ENCODE results near the gene KLHL41.
"Not testable (repeated sequence)": the region's sequence is repeated elsewhere in the genome, so short reads cannot be mapped to it uniquely, and the experiment has no call there.

Gene KLHL41

GRCh38 chr2:169509955-169510354 is 453 bp downstream of the KLHL41 start:
- DNase-seq (ENCODE audit: low read depth, low spot score): no peak

GRCh38 chr2:169510496-169510895 is 994 bp downstream of the KLHL41 start:
- no peak for DNase-seq (ENCODE audit: low read depth, low spot score)

GRCh38 chr2:169511818-169512217 is 2.3 kb downstream of the KLHL41 start:
- no peak for DNase-seq (ENCODE audit: low read depth, low spot score)

GRCh38 chr2:169512525-169512924 is 3.0 kb downstream of the KLHL41 start:
- DNase-seq (ENCODE audit: low read depth, low spot score): no peak

GRCh38 chr2:169513094-169513493 is 3.6 kb downstream of the KLHL41 start:
- DNase-seq (ENCODE audit: low read depth, low spot score): no peak

GRCh38 chr2:169513926-169514325 is 4.4 kb downstream of the KLHL41 start:
- no peak for DNase-seq (ENCODE audit: low read depth, low spot score)

GRCh38 chr2:169514758-169515157 is 5.3 kb downstream of the KLHL41 start:
- DNase-seq (ENCODE audit: low read depth, low spot score): not testable (repeated sequence)

- not testable (repeated sequence) for DNase-seq (ENCODE audit: low read depth, low spot score)
These were observed 7.0 kb downstream of the KLHL41 start for GRCh38 chr2:169516488-169516995.

- DNase-seq (ENCODE audit: low read depth, low spot score): no peak
These were observed 11.4 kb downstream of the KLHL41 start for GRCh38 chr2:169520896-169521295.

- no peak for DNase-seq (ENCODE audit: low read depth, low spot score)
These were observed 14.2 kb downstream of the KLHL41 start for GRCh38 chr2:169523681-169524080.

GRCh38 chr2:169525434-169525833 is 15.9 kb downstream of the KLHL41 start:
- DNase-seq (ENCODE audit: low read depth, low spot score): no peak

GRCh38 chr2:169526451-169526850 is 16.9 kb downstream of the KLHL41 start:
- DNase-seq (ENCODE audit: low read depth, low spot score): no peak

- peak; percentile 72 for DNase-seq (ENCODE audit: low read depth, low spot score)
These were observed 18.8 kb downstream of the KLHL41 start for GRCh38 chr2:169528271-169528701.

- DNase-seq (ENCODE audit: low read depth, low spot score): not testable (repeated sequence)
These were observed 30.0 kb downstream of the KLHL41 start for GRCh38 chr2:169539460-169539859.

GRCh38 chr2:169540146-169540545 is 30.6 kb downstream of the KLHL41 start:
- DNase-seq (ENCODE audit: low read depth, low spot score): no peak

GRCh38 chr2:169542433-169542832 is 32.9 kb downstream of the KLHL41 start:
- DNase-seq (ENCODE audit: low read depth, low spot score): no peak

GRCh38 chr2:169546756-169547155 is 37.3 kb downstream of the KLHL41 start:
- DNase-seq (ENCODE audit: low read depth, low spot score): no peak

GRCh38 chr2:169561364-169561763 is 51.9 kb downstream of the KLHL41 start:
- no peak for DNase-seq (ENCODE audit: low read depth, low spot score)

- DNase-seq (ENCODE audit: low read depth, low spot score): not testable (repeated sequence)
These were observed 52.6 kb downstream of the KLHL41 start for GRCh38 chr2:169562084-169562483.

- DNase-seq (ENCODE audit: low read depth, low spot score): no peak
These were observed 53.0 kb downstream of the KLHL41 start for GRCh38 chr2:169562519-169562918.

- DNase-seq (ENCODE audit: low read depth, low spot score): no peak
These were observed 56.2 kb downstream of the KLHL41 start for GRCh38 chr2:169565686-169566085.

- DNase-seq (ENCODE audit: low read depth, low spot score): no peak
These were observed 60.4 kb downstream of the KLHL41 start for GRCh38 chr2:169569948-169570347.

- DNase-seq (ENCODE audit: low read depth, low spot score): not testable (repeated sequence)
These were observed 61.2 kb downstream of the KLHL41 start for GRCh38 chr2:169570752-169571151.

GRCh38 chr2:169571571-169571970 is 62.1 kb downstream of the KLHL41 start:
- no peak for DNase-seq (ENCODE audit: low read depth, low spot score)

All from ELF-1 (cell line).